GM13976 (cell line): ENCODE data around the gene TAF13.

Experiments
- DNase-seq: peaks from one replicate; pipeline ENCODE4 v3.0.0; 2012; ENCODE audit warnings: low spot score
- CTCF ChIP-seq: IDR thresholded peaks from 2 replicates; pipeline ENCODE4 v1.5.1; 2012; ENCODE audit warnings: borderline replicate concordance, mild to moderate bottlenecking; ENCODE audit not compliant: insufficient read depth; ENCODE audit errors: extremely low read depth, missing control alignments, control extremely low read depth
- in situ Hi-C: fragments of 300-500 bp; cut with MboI; formaldehyde crosslinking; loops from one replicate; pipeline ENCODE4 v1.12.0; 2022; ENCODE audit warnings: low sequenced_read_pairs, mixed read lengths, inconsistent platforms; ENCODE audit not compliant: unreplicated experiment

The TAF13 gene

GRCh38 chr1:109075531-109076490, at the start of gene TAF13:
TAF13 (minus strand) TSS chr1:109076003; CDS start chr1:109075947, 56 bp downstream.
- peak; percentile 94 for DNase-seq
- no peak for TF ChIP-seq CTCF
- in situ Hi-C loops, result no loop called here

GRCh38 chr1:109120356-109120755, 44.6 kb upstream of the TAF13 start:
- TF ChIP-seq CTCF, result no peak
- no peak for DNase-seq
- in situ Hi-C loops, result loop anchor here (25.0 kb wide), 1 partner anchor 283 kb away; no protein-coding TSS in a partner anchor

- in situ Hi-C loops, result loop anchor here (10.0 to 25.0 kb wide), 2 partner anchors 67 to 281 kb away; no protein-coding TSS in a partner anchor
- no peak for DNase-seq
Measured at GRCh38 chr1:109118089-109118488, 42.3 kb upstream of the TAF13 start.

GRCh38 chr1:109116286-109116685, 40.5 kb upstream of the TAF13 start:
- no peak for TF ChIP-seq CTCF
- in situ Hi-C loops, result loop anchor here (10.0 to 25.0 kb wide), 2 partner anchors 69 to 279 kb away; no protein-coding TSS in a partner anchor
- DNase-seq, result no peak

More at GRCh38 chr1:109118089-109118488, 42.3 kb upstream of the TAF13 start:
- TF ChIP-seq CTCF, result no peak

- no peak for DNase-seq
- no peak for TF ChIP-seq CTCF
- in situ Hi-C loops, result loop anchor here (10.0 to 25.0 kb wide), 2 partner anchors 69 to 278 kb away; no protein-coding TSS in a partner anchor
Measured at GRCh38 chr1:109115685-109116084, 39.9 kb upstream of the TAF13 start.

- in situ Hi-C loops, result loop anchor here (10.0 to 25.0 kb wide), 2 partner anchors 70 to 277 kb away; no protein-coding TSS in a partner anchor
- no peak for TF ChIP-seq CTCF
- DNase-seq, result no peak
Measured at GRCh38 chr1:109114342-109114674, 38.5 kb upstream of the TAF13 start.
